Vagina (tissue), 2 donors: ENCODE results near the gene SERGEF. TPM values are rescaled to one million over a fixed set of nuclear protein-coding genes. Genes with fewer than 3 reads are reported as not detected.

ENCODE experiments used
- DNase-seq, 2 donors: peaks; one replicate each; pipeline ENCODE4 v3.0.0-alpha.2; 2017; ENCODE audit errors: extremely low spot score in 2 of 2
- H3K27ac ChIP-seq: fragments of 200-600 bp; sonication (generic); one replicate; pipeline ENCODE4 v1.5.1; 2019
- H3K27me3 ChIP-seq: fragments of 200-600 bp; sonication (generic); one replicate; pipeline ENCODE4 v1.5.1; 2019
- H3K36me3 ChIP-seq, 2 donors: fragments of 200-600 bp; sonication (generic); one replicate each; pipeline ENCODE4 v1.5.1; 2017 to 2019
- H3K4me1 ChIP-seq: fragments of 200-600 bp; sonication (generic); one replicate; pipeline ENCODE4 v1.5.1; 2019
- H3K4me3 ChIP-seq, 2 donors: fragments of 200-600 bp; sonication (generic); 1 replicate in 1 of 2; 2 replicates in 1 of 2; pipeline ENCODE4 v1.5.1; 2016 to 2019
- H3K9me3 ChIP-seq: fragments of 200-600 bp; sonication (generic); one replicate; pipeline ENCODE4 v1.5.1; 2019
- POLR2A ChIP-seq, 2 donors: fragments of 450-650 bp; IDR thresholded peaks; one replicate each; pipeline ENCODE4 v1.6.1; 2017; ENCODE audit warnings: antibody characterized with exemption in 2 of 2, mild to moderate bottlenecking in 2 of 2, moderate library complexity in 2 of 2
- POLR2AphosphoS5 ChIP-seq, 2 donors: sonication (generic); formaldehyde crosslinking; IDR thresholded peaks; one replicate each; pipeline ENCODE4 v1.9.0; 2017; ENCODE audit warnings: antibody characterized with exemption in 2 of 2, mild to moderate bottlenecking in 2 of 2, low read depth in 1 of 2; ENCODE audit not compliant: insufficient read depth in 1 of 2
- intact Hi-C: fragments of 100-400 bp; cut with DNase I; formaldehyde crosslinking; loops from one replicate; pipeline ENCODE4 v1.15.1; 2023
- total RNA-seq: library from RNA; depleted of rRNA; stranded (reverse); fragments of >200 nt; gene quantifications from one replicate; pipeline ENCODE4 v1.2.3, GENCODE V29; 2016
- TF ChIP-seq, protein P1 (sequence below), 3 experiments: fragments of 450-650 bp in 2 of 3; fragments of 200-600 bp in 1 of 3; sonication (generic) in 1 of 3; IDR thresholded peaks; one replicate each; pipeline ENCODE4 v1.5.1; 2017 to 2019; ENCODE audit warnings: antibody characterized with exemption in 3 of 3, mild to moderate bottlenecking in 2 of 3, moderate library complexity in 2 of 3

SERGEF gene
- total RNA-seq, 1 donor from 2014 or later, result 30.7 TPM

- TF ChIP-seq POLR2AphosphoS5 (IDR thresholded peaks at IDR 0.05; ENCODE audit: insufficient read depth in 1 of 2, low read depth in 1 of 2) (no peak), POLR2A (IDR thresholded peaks at IDR 0.05) (no peak)
- TF ChIP-seq, protein P1, sequence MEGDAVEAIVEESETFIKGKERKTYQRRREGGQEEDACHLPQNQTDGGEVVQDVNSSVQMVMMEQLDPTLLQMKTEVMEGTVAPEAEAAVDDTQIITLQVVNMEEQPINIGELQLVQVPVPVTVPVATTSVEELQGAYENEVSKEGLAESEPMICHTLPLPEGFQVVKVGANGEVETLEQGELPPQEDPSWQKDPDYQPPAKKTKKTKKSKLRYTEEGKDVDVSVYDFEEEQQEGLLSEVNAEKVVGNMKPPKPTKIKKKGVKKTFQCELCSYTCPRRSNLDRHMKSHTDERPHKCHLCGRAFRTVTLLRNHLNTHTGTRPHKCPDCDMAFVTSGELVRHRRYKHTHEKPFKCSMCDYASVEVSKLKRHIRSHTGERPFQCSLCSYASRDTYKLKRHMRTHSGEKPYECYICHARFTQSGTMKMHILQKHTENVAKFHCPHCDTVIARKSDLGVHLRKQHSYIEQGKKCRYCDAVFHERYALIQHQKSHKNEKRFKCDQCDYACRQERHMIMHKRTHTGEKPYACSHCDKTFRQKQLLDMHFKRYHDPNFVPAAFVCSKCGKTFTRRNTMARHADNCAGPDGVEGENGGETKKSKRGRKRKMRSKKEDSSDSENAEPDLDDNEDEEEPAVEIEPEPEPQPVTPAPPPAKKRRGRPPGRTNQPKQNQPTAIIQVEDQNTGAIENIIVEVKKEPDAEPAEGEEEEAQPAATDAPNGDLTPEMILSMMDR (IDR thresholded peaks at IDR 0.05), result no peak
- intact Hi-C loops, result no loop called here
- H3K4me1 ChIP-seq, result no peaks in the 10 kb centered on the region
Observed at GRCh38 chr11:17887779-17888178, 125.1 kb downstream of the SERGEF start.

GRCh38 chr11:17883946-17884345 lies 128.9 kb downstream of the SERGEF start:
- Histone ChIP-seq H3K9me3 (no peaks in the 10 kb centered on the region), H3K27ac (no peak overlapping the region), H3K36me3 (no peaks in the 10 kb centered on the region), H3K27me3 (no peaks in the 10 kb centered on the region), H3K4me3 (no peak overlapping the region), H3K4me1 (no peaks in the 10 kb centered on the region)
- intact Hi-C loops, result no loop called here
- TF ChIP-seq, protein P1 (IDR thresholded peaks at IDR 0.05), result no peak
- TF ChIP-seq POLR2A (IDR thresholded peaks at IDR 0.05), result no peak
- no peak for TF ChIP-seq POLR2AphosphoS5 (IDR thresholded peaks at IDR 0.05; ENCODE audit: insufficient read depth in 1 of 2, low read depth in 1 of 2)
- DNase-seq, result no peak

More at GRCh38 chr11:17887779-17888178, 125.1 kb downstream of the SERGEF start:
- no peaks in the 10 kb centered on the region for H3K36me3 ChIP-seq
- H3K27me3 ChIP-seq, result no peaks in the 10 kb centered on the region
- DNase-seq, result no peak
- no peak overlapping the region for H3K4me3 ChIP-seq
- H3K9me3 ChIP-seq, result no peaks in the 10 kb centered on the region
- no peak overlapping the region for H3K27ac ChIP-seq

DNA sequence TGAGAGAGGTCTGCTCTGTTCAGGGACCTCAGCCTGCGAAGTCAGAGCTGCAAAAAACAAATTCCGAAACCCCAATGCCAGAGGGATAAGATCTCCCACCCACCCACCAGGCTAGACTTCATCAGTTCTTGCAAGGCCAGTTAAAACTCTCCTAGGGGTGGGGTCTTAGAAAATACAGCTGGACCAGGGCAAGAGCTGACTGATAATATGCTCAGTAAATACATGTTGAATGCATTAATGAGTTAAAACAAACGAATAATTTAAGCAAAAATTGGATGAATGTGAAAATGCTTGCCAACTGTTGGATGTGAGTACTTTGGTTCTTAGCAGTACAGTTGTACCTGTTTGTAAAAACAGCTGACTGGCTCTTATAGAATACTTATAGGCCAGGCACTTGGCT lies 129.8 kb downstream of the SERGEF start:
- Histone ChIP-seq H3K4me1 (no peaks in the 10 kb centered on the region), H3K4me3 (no peak overlapping the region), H3K9me3 (no peaks in the 10 kb centered on the region), H3K27ac (no peak overlapping the region), H3K27me3 (no peaks in the 10 kb centered on the region), H3K36me3 (no peaks in the 10 kb centered on the region)
- TF ChIP-seq POLR2A (IDR thresholded peaks at IDR 0.05), result no peak
- TF ChIP-seq, protein P1 (IDR thresholded peaks at IDR 0.05), result no peak
- TF ChIP-seq POLR2AphosphoS5 (IDR thresholded peaks at IDR 0.05; ENCODE audit: insufficient read depth in 1 of 2, low read depth in 1 of 2), result no peak
- intact Hi-C loops, result no loop called here
- DNase-seq, result no peak

- no peak overlapping the region for H3K27ac ChIP-seq
- TF ChIP-seq, protein P1 (IDR thresholded peaks at IDR 0.05), result no peak
- TF ChIP-seq POLR2A (IDR thresholded peaks at IDR 0.05), result no peak
- TF ChIP-seq POLR2AphosphoS5 (IDR thresholded peaks at IDR 0.05; ENCODE audit: insufficient read depth in 1 of 2, low read depth in 1 of 2), result no peak
- no peaks in the 10 kb centered on the region for H3K36me3 ChIP-seq
- intact Hi-C loops, result no loop called here
- H3K27me3 ChIP-seq, result no peaks in the 10 kb centered on the region
- H3K4me3 ChIP-seq, result no peak overlapping the region
- H3K4me1 ChIP-seq, result peaks cover 4% of the 10 kb centered on the region
- no peaks in the 10 kb centered on the region for H3K9me3 ChIP-seq
- no peak for DNase-seq
Observed at GRCh38 chr11:17878743-17879142, 134.1 kb downstream of the SERGEF start.

GRCh38 chr11:17877886-17878285 lies 135.0 kb downstream of the SERGEF start:
- no peak overlapping the region for H3K4me3 ChIP-seq
- H3K9me3 ChIP-seq, result no peaks in the 10 kb centered on the region
- H3K36me3 ChIP-seq, result no peaks in the 10 kb centered on the region
- peaks cover 5% of the 10 kb centered on the region for H3K4me1 ChIP-seq
- DNase-seq, result no peak
- no peaks in the 10 kb centered on the region for H3K27me3 ChIP-seq
- intact Hi-C loops, result no loop called here
- no peak overlapping the region for H3K27ac ChIP-seq
- no peak for TF ChIP-seq POLR2AphosphoS5 (IDR thresholded peaks at IDR 0.05; ENCODE audit: insufficient read depth in 1 of 2, low read depth in 1 of 2)
- TF ChIP-seq, protein P1 (IDR thresholded peaks at IDR 0.05), result no peak
- no peak for TF ChIP-seq POLR2A (IDR thresholded peaks at IDR 0.05)
